Mucosa of rectum (tissue), 2 donors: ENCODE data around the gene LRCH4.

ENCODE experiments used
- H3K27ac ChIP-seq, 2 donors: one replicate each; pipeline ENCODE4 v1.7.0; 2013; ENCODE audit warnings: inconsistent platforms in 2 of 2, low read depth in 2 of 2, low read length in 2 of 2
- H3K27me3 ChIP-seq, 2 donors: one replicate each; pipeline ENCODE4 v1.7.0; 2013; ENCODE audit warnings: low read length in 2 of 2; ENCODE audit not compliant: control insufficient read depth in 2 of 2, insufficient read depth in 2 of 2
- H3K36me3 ChIP-seq, 2 donors: one replicate each; pipeline ENCODE4 v1.7.0; 2013; ENCODE audit warnings: low read length in 2 of 2; ENCODE audit not compliant: control insufficient read depth in 2 of 2, insufficient read depth in 2 of 2
- H3K4me1 ChIP-seq, 2 donors: one replicate each; pipeline ENCODE4 v1.7.0; 2013; ENCODE audit warnings: low read length in 2 of 2, mild to moderate bottlenecking in 1 of 2; ENCODE audit not compliant: control insufficient read depth in 2 of 2, insufficient read depth in 2 of 2
- H3K4me3 ChIP-seq, 2 donors: one replicate each; pipeline ENCODE4 v1.7.0; 2013; ENCODE audit warnings: low read length in 2 of 2
- H3K9ac ChIP-seq, 2 donors: one replicate each; pipeline ENCODE4 v1.7.0; 2013; ENCODE audit warnings: low read length in 2 of 2, low read depth in 1 of 2, mild to moderate bottlenecking in 1 of 2
- H3K9me3 ChIP-seq, 2 donors: one replicate each; pipeline ENCODE4 v1.7.0; 2013; ENCODE audit warnings: low read length in 2 of 2; ENCODE audit not compliant: control insufficient read depth in 2 of 2
- donor health status: healthy.
- donor health status: Normal muscosa, but diverticular disease.

Gene LRCH4

GRCh38 chr7:100582041-100582579, 3.8 kb downstream of the LRCH4 start:
- Histone ChIP-seq H3K4me1 (peaks cover 21 to 29% of the 10 kb centered on the region in 2 donors), H3K4me3 (no peak overlapping the region), H3K9me3 (no peaks in the 10 kb centered on the region), H3K27ac (no peak overlapping the region), H3K9ac (no peak overlapping the region), H3K36me3 (peaks cover 45 to 48% of the 10 kb centered on the region in 2 donors), H3K27me3 (no peaks in the 10 kb centered on the region)

- Histone ChIP-seq H3K4me1 (peaks cover 21 to 26% of the 10 kb centered on the region in 2 donors), H3K9ac (no peak overlapping the region), H3K27ac (no peak overlapping the region), H3K4me3 (no peak overlapping the region), H3K9me3 (no peaks in the 10 kb centered on the region), H3K36me3 (peaks cover 56 to 59% of the 10 kb centered on the region in 2 donors), H3K27me3 (no peaks in the 10 kb centered on the region)
Observed at GRCh38 chr7:100580466-100581283, 5.3 kb downstream of the LRCH4 start.

GRCh38 chr7:100578246-100579183, 7.4 kb downstream of the LRCH4 start:
- peaks cover 6 to 13% of the 10 kb centered on the region in 2 donors for H3K4me1 ChIP-seq
- no peaks in the 10 kb centered on the region for H3K9me3 ChIP-seq
- H3K4me3 ChIP-seq, result no peak overlapping the region
- H3K27me3 ChIP-seq, result no peaks in the 10 kb centered on the region
- H3K27ac ChIP-seq, result no peak overlapping the region
- no peak overlapping the region for H3K9ac ChIP-seq
- H3K36me3 ChIP-seq, result peaks cover 64 to 67% of the 10 kb centered on the region in 2 donors

- peaks cover 63 to 66% of the 10 kb centered on the region in 2 donors for H3K36me3 ChIP-seq
- H3K27me3 ChIP-seq, result no peaks in the 10 kb centered on the region
- H3K27ac ChIP-seq, result no peak overlapping the region
- no peak overlapping the region for H3K9ac ChIP-seq
- H3K4me1 ChIP-seq, result peaks cover 0 to 3% of the 10 kb centered on the region in 2 donors
- H3K4me3 ChIP-seq, result no peak overlapping the region
- no peaks in the 10 kb centered on the region for H3K9me3 ChIP-seq
Observed at GRCh38 chr7:100577507-100577906, 8.4 kb downstream of the LRCH4 start.

- Histone ChIP-seq H3K9me3 (no peaks in the 10 kb centered on the region), H3K4me1 (no peaks in the 10 kb centered on the region), H3K9ac (no peak overlapping the region), H3K36me3 (peaks cover 59 to 62% of the 10 kb centered on the region in 2 donors), H3K4me3 (no peak overlapping the region), H3K27me3 (no peaks in the 10 kb centered on the region), H3K27ac (no peak overlapping the region)
Observed at GRCh38 chr7:100577103-100577502, 8.8 kb downstream of the LRCH4 start.

- no peaks in the 10 kb centered on the region for H3K9me3 ChIP-seq
- H3K27ac ChIP-seq, result no peak overlapping the region
- H3K4me1 ChIP-seq, result no peaks in the 10 kb centered on the region
- H3K9ac ChIP-seq, result no peak overlapping the region
- H3K4me3 ChIP-seq, result no peak overlapping the region
- H3K27me3 ChIP-seq, result no peaks in the 10 kb centered on the region
- H3K36me3 ChIP-seq, result peaks cover 53 to 56% of the 10 kb centered on the region in 2 donors
Observed at GRCh38 chr7:100576384-100576993, 9.4 kb downstream of the LRCH4 start.

GRCh38 chr7:100575746-100576383, 10.1 kb downstream of the LRCH4 start:
- Histone ChIP-seq H3K27ac (no peak overlapping the region), H3K4me1 (peaks cover 0 to 5% of the 10 kb centered on the region in 2 donors), H3K9me3 (no peaks in the 10 kb centered on the region), H3K4me3 (no peak overlapping the region), H3K9ac (no peak overlapping the region), H3K36me3 (peaks cover 48 to 50% of the 10 kb centered on the region in 2 donors), H3K27me3 (no peaks in the 10 kb centered on the region)

GRCh38 chr7:100575206-100575631, 10.7 kb downstream of the LRCH4 start:
- Histone ChIP-seq H3K36me3 (peaks cover 42 to 44% of the 10 kb centered on the region in 2 donors), H3K4me3 (no peak overlapping the region), H3K4me1 (peaks cover under 1 to 7% of the 10 kb centered on the region in 2 donors), H3K9me3 (no peaks in the 10 kb centered on the region), H3K27ac (no peak overlapping the region), H3K9ac (no peak overlapping the region), H3K27me3 (no peaks in the 10 kb centered on the region)

GRCh38 chr7:100574362-100575205, 11.3 kb downstream of the LRCH4 start:
- Histone ChIP-seq H3K4me1 (peaks cover 7 to 10% of the 10 kb centered on the region in 2 donors), H3K27ac (no peak overlapping the region), H3K9ac (no peak overlapping the region), H3K27me3 (no peaks in the 10 kb centered on the region), H3K9me3 (no peaks in the 10 kb centered on the region), H3K36me3 (peaks cover 35 to 39% of the 10 kb centered on the region in 2 donors), H3K4me3 (no peak overlapping the region)
